PC-3 (cell line): ENCODE data around the gene PARP11. TPM values are rescaled to one million over a fixed set of nuclear protein-coding genes. Genes with fewer than 3 reads are reported as not detected.

ENCODE experiments used
- ATAC-seq: fragments of 200-7000 bp; cut with Tn5 transposase; 2 replicates; pipeline ENCODE4 v1.9.1; 2020; ENCODE audit warnings: mild to moderate bottlenecking, moderate library complexity
- BruUV-seq: library from RNA; stranded (reverse); fragments of 400-500 nt; replicated peaks from 2 replicates; lab custom pipeline; 2021; lab: Mats Ljungman, UMichigan
- CTCF ChIA-PET: fragments of 300-600 bp; sonication (Branson Sonifier 250); formaldehyde crosslinking; loops from one replicate; lab custom pipeline; 2022; ENCODE audit warnings: antibody characterized with exemption; lab: Charles Lee
- POLR2A ChIA-PET: fragments of 300-600 bp; sonication (Branson Sonifier 250); formaldehyde crosslinking; loops from one replicate; lab custom pipeline; 2022; ENCODE audit warnings: antibody characterized with exemption; ENCODE audit not compliant: unreplicated experiment; lab: Charles Lee
- DNase-seq: peaks from one replicate; pipeline ENCODE4 v3.0.0-alpha.2; 2015
- H2AFZ ChIP-seq: fragments of 300-600 bp; sonication (generic); 2 replicates; pipeline ENCODE4 v1.6.0; 2016; ENCODE audit warnings: antibody characterized with exemption, low read length
- H3F3A ChIP-seq: fragments of 300-600 bp; sonication (generic); one replicate; pipeline ENCODE4 v1.6.0; 2017; ENCODE audit warnings: antibody characterized with exemption, low read length, control low read depth, mild to moderate bottlenecking; ENCODE audit not compliant: unreplicated experiment
- H3K27ac ChIP-seq: fragments of 300-600 bp; sonication (generic); 2 replicates; pipeline ENCODE4 v1.5.1; 2016; ENCODE audit warnings: mild to moderate bottlenecking, low read length
- H3K27me3 ChIP-seq: fragments of 300-600 bp; sonication (generic); 2 replicates; pipeline ENCODE4 v1.6.1; 2016; ENCODE audit warnings: low read length, mixed read lengths
- H3K36me3 ChIP-seq: fragments of 300-600 bp; sonication (generic); 2 replicates; pipeline ENCODE4 v1.6.1; 2016; ENCODE audit warnings: low read depth, mixed run types, low read length, mixed read lengths
- H3K4me1 ChIP-seq: fragments of 300-600 bp; sonication (generic); 2 replicates; pipeline ENCODE4 v1.5.1; 2016; ENCODE audit warnings: low read length; ENCODE audit not compliant: insufficient read depth
- H3K4me2 ChIP-seq: fragments of 300-600 bp; sonication (generic); 2 replicates; pipeline ENCODE4 v1.6.0; 2016; ENCODE audit warnings: low read length
- H3K4me3 ChIP-seq: fragments of 300-600 bp; sonication (generic); 2 replicates; pipeline ENCODE4 v1.5.1; 2016; ENCODE audit warnings: mild to moderate bottlenecking, low read length, mixed read lengths
- H3K79me2 ChIP-seq: fragments of 300-600 bp; sonication (generic); 2 replicates; pipeline ENCODE4 v1.6.1; 2017; ENCODE audit warnings: low read length, mixed read lengths
- H3K9ac ChIP-seq: fragments of 300-600 bp; sonication (generic); 2 replicates; pipeline ENCODE4 v1.6.0; 2016; ENCODE audit warnings: mild to moderate bottlenecking, low read length
- H3K9me2 ChIP-seq: fragments of 300-600 bp; sonication (generic); replicated peaks from 2 replicates; pipeline ENCODE4 v1.6.1; 2016; ENCODE audit warnings: mixed run types, low read length, mixed read lengths
- H3K9me3 ChIP-seq: fragments of 300-600 bp; sonication (generic); 2 replicates; pipeline ENCODE4 v1.6.1; 2016; ENCODE audit warnings: low read length, mixed read lengths
- H4K20me1 ChIP-seq: fragments of 300-600 bp; sonication (generic); 2 replicates; pipeline ENCODE4 v1.6.1; 2016; ENCODE audit warnings: low read length, mixed read lengths
- EZH2 ChIP-seq: fragments of 300-600 bp; sonication (generic); IDR thresholded peaks from one replicate; pipeline ENCODE4 v1.6.1; 2017; ENCODE audit warnings: antibody characterized with exemption, mild to moderate bottlenecking, low read length; ENCODE audit not compliant: unreplicated experiment
- EZH2phosphoT487 ChIP-seq: fragments of 300-600 bp; sonication (generic); IDR thresholded peaks from 2 replicates; pipeline ENCODE4 v1.6.1; 2018; ENCODE audit warnings: mild to moderate bottlenecking, antibody characterized with exemption, low read length, borderline replicate concordance
- intact Hi-C: fragments of 100-400 bp; cut with micrococcal nuclease; formaldehyde crosslinking; loops from 2 replicates; pipeline ENCODE4 v1.9.0; 2023
- total RNA-seq: library from RNA; depleted of rRNA; stranded (reverse); fragments of >200 nt; gene quantifications from 2 replicates; pipeline ENCODE4 v1.2.3, GENCODE V29; 2014
- TF ChIP-seq, protein P1 (sequence below): fragments of 300-600 bp; sonication (generic); conservative IDR thresholded peaks from 2 replicates; pipeline ENCODE4 v1.5.1; 2017; ENCODE audit warnings: antibody characterized with exemption, low read depth, mild to moderate bottlenecking, low read length

Gene PARP11
- total RNA-seq, 1 experiment from 2014 or later = 2.2 TPM

DNA sequence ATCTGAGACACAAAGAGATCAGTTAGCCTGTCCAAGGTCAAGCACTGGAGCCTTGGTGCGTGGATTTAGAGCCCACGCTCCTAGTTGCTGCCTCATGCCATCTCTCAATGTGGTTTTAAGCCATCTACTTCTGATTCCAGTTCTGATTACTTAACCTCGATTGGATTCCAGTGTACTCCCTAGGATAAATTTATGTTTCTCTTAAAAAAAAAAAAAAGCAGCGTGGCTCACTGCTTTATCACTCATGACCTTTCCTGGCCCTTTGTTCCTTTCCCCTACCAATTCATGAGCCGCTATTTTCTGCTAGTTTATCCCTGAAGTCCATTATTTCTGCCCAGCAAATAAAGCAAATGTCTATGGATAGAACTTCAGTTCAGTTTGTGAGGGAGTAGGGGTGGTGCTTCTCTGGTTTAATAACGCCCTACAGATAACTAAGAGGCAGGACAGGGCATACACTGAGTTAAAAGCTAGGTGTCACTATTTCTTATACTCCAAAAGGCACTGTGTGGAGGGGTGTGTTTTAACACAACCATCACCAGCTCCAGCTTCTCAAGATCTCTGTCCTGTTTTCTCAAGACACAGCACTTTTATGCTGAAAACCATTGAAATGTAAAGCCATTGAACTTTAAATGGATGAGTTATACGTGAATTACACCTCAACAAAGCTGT lies 9.8 kb upstream of the PARP11 start:
- TF ChIP-seq EZH2phosphoT487 = no peak
- no peak for TF ChIP-seq EZH2
- TF ChIP-seq, protein P1, sequence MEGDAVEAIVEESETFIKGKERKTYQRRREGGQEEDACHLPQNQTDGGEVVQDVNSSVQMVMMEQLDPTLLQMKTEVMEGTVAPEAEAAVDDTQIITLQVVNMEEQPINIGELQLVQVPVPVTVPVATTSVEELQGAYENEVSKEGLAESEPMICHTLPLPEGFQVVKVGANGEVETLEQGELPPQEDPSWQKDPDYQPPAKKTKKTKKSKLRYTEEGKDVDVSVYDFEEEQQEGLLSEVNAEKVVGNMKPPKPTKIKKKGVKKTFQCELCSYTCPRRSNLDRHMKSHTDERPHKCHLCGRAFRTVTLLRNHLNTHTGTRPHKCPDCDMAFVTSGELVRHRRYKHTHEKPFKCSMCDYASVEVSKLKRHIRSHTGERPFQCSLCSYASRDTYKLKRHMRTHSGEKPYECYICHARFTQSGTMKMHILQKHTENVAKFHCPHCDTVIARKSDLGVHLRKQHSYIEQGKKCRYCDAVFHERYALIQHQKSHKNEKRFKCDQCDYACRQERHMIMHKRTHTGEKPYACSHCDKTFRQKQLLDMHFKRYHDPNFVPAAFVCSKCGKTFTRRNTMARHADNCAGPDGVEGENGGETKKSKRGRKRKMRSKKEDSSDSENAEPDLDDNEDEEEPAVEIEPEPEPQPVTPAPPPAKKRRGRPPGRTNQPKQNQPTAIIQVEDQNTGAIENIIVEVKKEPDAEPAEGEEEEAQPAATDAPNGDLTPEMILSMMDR = peak; percentile 36; the same call in 1 of the 2 replicates
- peak; percentile 9 for DNase-seq
- Histone ChIP-seq H2AFZ (no peak overlapping the region), H3K4me2 (no peak overlapping the region), H3K9me3 (no peaks in the 10 kb centered on the region), H3K27me3 (peaks cover 28% of the 10 kb centered on the region), H3K4me1 (no peaks in the 10 kb centered on the region), H3K27ac (no peak overlapping the region), H3K4me3 (no peak overlapping the region), H3K36me3 (no peaks in the 10 kb centered on the region), H3F3A (no peaks in the 10 kb centered on the region), H3K9me2 (no peaks in the 10 kb centered on the region), H3K79me2 (no peaks in the 10 kb centered on the region), H4K20me1 (no peaks in the 10 kb centered on the region), H3K9ac (no peak overlapping the region)
- intact Hi-C loops = no loop called here
- BruUV-seq = no TSS peak
- peak; percentile 66 for ATAC-seq
- POLR2A ChIA-PET = no interaction called here
- CTCF ChIA-PET = interaction anchor here (0.5 to 1.3 kb wide), 3 partner anchors 18 to 394 kb away, joined by 3 to 4 read pairs (median 4); no protein-coding TSS in a partner anchor

DNA sequence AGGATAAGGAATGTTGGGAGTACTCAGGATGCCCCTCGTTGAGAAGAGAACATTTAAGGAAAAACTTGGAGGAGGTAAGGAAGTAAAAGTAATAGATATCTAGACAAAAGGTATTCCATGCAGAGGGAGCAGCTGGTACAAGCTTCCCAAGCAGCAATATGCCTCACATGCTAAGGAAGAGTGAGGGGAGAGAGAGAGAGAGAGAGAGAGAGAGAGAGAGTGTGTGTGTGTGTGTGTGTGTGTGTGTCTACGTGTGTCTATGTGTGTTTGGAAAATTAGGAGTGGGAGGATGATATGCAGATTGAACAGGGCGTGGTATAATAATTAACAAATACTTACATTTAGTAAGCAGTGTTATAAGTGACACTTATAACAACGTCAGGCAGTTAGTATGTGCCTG lies 9.2 kb upstream of the PARP11 start:
- DNase-seq (no peak), ATAC-seq (no peak)
- H3K27ac ChIP-seq = no peak overlapping the region
- no TSS peak for BruUV-seq
- H3K9me3 ChIP-seq = no peaks in the 10 kb centered on the region
- intact Hi-C loops = no loop called here
- H3K4me2 ChIP-seq = no peak overlapping the region
- ChIA-PET POLR2A (no interaction called here), CTCF (no interaction called here)
- H3K79me2 ChIP-seq = no peaks in the 10 kb centered on the region
- H4K20me1 ChIP-seq = no peaks in the 10 kb centered on the region
- no peaks in the 10 kb centered on the region for H3K4me1 ChIP-seq
- no peaks in the 10 kb centered on the region for H3K9me2 ChIP-seq
- H2AFZ ChIP-seq = no peak overlapping the region
- no peak for TF ChIP-seq EZH2phosphoT487
- no peak for TF ChIP-seq EZH2
- TF ChIP-seq, protein P1 = no peak
- peaks cover 28% of the 10 kb centered on the region for H3K27me3 ChIP-seq
- no peak overlapping the region for H3K9ac ChIP-seq
- H3K36me3 ChIP-seq = no peaks in the 10 kb centered on the region
- no peak overlapping the region for H3K4me3 ChIP-seq
- no peaks in the 10 kb centered on the region for H3F3A ChIP-seq

DNA sequence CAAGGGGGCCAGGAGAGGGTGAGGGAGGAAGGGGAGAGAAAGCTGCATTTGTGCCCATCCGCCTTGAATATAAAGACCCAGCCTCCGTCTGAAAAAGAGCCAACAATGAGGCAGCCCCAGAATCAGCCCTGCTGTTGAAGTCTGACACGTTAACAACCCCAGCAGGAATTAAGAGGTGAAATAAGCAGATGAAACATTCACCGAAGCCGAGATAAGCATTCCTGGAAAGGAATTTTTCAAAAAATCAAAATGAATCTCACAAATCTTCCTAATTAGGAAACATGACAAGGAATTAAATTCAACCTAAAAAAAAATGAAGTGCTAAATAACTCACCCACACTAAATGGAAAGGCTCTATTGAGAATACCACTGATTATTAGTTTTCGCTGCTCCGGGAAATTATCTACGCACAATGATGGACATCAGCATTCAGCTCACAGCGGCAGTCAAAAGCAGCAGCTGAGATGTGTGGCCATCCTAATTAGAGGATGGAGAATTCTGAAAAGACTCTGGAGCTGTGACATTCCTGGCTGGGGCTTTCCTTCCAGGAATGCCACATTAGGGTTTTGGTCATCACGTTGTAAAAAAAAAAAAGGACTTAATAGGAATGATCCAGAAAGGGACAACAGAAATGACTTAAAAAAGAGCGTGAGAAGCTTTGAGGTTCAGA lies 8.2 kb upstream of the PARP11 start:
- Histone ChIP-seq H3K9me2 (no peaks in the 10 kb centered on the region), H3K4me2 (no peak overlapping the region), H3F3A (no peaks in the 10 kb centered on the region), H3K27me3 (peaks cover 28% of the 10 kb centered on the region), H2AFZ (no peak overlapping the region), H3K27ac (no peak overlapping the region), H4K20me1 (no peaks in the 10 kb centered on the region), H3K36me3 (no peaks in the 10 kb centered on the region), H3K9ac (no peak overlapping the region), H3K4me3 (no peak overlapping the region), H3K9me3 (no peaks in the 10 kb centered on the region), H3K79me2 (no peaks in the 10 kb centered on the region), H3K4me1 (no peaks in the 10 kb centered on the region)
- no TSS peak for BruUV-seq
- ChIA-PET POLR2A (no interaction called here), CTCF (no interaction called here)
- intact Hi-C loops = no loop called here
- ATAC-seq (no peak), DNase-seq (no peak)
- TF ChIP-seq EZH2 (no peak), EZH2phosphoT487 (no peak)
- TF ChIP-seq, protein P1 = no peak
